Activated T-cell treated with anti-CD3 and anti-CD28 coated beads for 1 hour (primary cell): Measurements from ENCODE around the gene TBL1X.
"Not testable (repeated sequence)": the region's sequence is repeated elsewhere in the genome, so short reads cannot be mapped to it uniquely, and the experiment has no call there.

ENCODE experiments used
- DNase-seq: peaks from one replicate; pipeline ENCODE4 v3.0.0-alpha.2; 2020; ENCODE audit warnings: low read depth

TBL1X gene

GRCh38 chrX:9536156-9536555, 71.3 kb downstream of the TBL1X start:
- DNase-seq: not testable (repeated sequence)

DNA sequence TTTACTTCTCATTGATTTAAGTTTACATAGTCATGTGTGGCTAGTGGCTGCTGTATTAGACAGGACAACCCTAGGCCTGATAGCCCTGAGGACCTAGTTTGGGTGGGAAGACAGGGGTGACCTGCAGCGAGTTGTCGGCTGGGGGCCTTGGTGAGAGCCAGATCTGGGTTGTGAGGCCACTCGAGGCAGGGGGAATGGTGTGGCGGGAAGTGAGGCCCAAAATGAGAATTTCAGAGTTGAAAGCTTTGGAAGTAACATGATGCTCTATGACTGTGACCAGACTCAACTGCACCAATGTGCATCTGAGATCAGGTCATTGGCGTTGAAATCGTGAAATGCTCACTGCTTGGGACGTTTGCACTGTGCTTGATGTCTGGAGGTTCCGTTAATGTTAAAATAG, 72.9 kb downstream of the TBL1X start:
- no peak for DNase-seq

DNA sequence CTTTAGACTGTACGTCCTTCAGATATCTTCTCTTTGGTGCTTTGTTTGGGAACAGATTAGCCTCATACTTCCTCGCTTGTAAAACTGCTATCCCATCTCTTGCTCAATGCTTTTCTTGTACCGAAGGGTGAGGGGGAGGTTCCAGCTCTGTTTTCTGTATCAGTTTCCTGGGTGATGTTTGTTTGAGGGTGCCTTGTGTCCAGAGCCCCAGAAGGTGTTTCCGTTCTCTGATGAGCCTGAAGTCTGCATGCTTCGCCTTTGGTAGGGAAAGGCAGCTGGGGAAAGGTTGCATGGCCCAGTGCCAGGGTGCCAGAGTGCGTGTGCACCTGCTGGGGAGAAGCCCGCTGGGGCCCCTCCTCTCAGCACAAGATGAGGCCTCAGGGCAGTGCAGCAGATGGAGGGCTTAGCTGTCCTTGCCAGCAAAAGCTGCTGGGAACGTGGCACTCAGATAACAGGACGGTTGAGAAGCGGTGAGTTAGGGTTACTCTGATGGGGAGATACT, 73.7 kb downstream of the TBL1X start:
- no peak for DNase-seq

DNA sequence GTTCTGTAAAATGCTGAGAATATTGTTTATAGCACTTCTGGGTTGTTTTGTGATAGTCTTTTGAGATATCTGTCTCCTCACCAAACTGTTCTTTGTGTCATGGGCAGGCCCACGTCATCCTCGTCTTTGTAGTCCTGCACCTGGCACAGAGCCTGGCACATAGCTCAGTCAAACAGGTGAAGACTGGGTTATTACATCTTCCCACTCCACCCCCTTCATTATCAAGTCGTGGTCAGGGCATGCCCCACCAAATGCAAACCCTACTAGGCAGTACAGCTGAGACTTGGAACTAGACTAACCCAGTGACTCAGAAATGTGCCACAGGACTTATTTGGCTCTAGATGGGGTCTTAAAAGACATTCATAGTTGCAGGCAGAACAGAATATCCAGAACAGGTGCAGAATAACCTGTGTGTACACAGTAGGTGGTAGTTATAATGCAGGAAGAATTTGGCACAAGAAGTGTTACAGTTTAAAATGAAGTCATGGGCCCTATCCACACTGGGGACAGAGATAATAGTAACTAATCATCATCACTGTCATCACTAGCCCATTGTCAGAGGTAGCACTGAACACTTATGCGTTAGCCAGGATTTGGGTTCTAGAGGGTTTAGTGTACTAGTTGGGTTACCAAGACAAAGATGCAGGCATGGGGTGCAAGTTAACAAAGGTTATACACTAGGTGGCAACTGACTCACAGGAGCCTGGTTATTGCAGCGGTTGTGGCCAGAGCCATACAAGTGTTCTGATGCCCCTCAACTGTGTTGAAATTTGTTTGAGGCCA, 74.9 kb downstream of the TBL1X start:
- DNase-seq: no peak

DNA sequence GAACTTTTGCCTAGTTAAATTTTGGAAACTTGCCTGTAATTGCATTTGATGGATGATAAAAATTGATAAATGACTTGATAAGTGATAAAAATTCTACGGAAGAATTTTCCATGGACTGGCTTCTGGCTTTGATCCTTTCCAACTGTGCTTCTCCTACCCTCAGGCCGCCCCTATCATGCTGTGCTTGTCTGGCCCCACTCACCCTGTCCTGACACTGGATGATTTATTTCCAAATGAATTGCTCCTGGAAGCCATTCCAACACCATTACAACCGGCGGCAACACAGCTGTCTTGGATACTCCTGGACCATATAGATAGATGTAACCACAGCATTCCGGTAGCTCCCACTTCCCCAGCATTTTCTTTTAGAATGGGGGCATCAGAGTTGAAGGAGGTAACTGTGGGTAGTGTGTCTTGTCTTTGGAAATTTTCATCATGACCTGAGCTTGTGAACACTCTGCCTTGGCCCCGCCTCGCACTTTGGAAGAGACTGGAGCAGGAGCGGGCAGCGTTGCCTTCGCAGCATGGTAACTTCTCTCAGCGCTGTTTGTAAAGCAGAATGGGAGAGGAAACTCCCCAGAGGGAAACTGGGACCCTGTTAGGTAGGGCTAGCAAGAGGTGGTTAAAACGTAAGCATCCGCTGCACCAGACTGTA, 77.4 kb downstream of the TBL1X start:
- DNase-seq: no peak

DNA sequence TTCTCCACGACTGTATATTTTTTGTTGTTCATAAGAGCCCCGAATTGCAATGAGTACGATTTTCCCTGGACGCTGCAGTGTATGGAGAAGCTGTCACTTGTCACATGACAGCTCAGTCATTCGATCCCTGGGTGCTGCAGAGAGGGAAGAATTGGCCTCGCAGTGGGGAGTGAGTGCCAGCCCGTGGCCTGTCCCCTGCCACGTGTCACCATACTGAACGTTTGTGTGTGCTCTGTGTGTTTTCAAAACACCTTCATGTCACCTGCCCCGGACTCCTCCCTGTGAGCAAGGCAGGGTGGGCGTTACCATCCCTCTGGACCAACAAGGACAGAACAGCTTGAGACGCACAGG, 77.9 kb downstream of the TBL1X start:
- DNase-seq: no peak

DNA sequence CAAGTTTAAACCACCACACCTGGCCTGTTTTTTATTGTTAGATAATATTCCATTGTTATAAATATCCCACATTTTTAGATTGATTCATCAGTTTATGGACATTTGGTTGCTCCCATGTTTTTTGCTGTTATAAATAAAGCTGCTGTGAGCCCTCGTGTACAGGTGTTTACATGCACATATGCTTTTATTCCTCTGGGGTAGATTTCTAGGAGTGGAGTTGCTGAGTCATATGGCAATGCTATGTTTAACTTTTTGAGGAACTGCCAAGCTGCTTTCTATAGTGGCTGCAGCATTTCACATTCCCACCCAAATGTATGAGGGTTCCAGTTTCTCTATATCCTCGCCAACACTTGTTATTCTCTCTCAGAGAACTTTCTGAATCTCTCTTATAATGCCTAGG, 90.5 kb downstream of the TBL1X start:
- DNase-seq: no peak

DNA sequence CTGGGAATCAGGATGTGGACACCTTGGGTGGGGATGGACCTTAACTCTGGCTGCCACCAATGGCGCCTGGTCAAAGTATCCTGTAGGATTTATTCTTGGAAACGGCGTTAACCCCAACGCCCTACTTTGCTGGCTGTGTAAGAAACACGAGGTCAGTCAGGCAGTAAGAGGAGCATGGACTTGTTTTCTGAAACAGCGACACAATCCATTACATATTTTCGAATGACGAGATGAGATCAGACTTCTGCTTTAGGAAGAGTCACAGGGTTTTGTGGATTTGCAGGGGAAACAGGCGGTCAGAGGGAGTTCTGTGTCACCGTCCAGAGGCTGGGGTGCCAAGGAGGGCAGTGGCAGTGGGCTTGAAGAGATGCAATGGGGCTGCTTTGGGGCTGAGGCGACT, 92.2 kb downstream of the TBL1X start:
- DNase-seq: no peak

- no peak for DNase-seq
These were observed 92.7 kb downstream of the TBL1X start for GRCh38 chrX:9557521-9557920.

GRCh38 chrX:9558615-9559014, 93.8 kb downstream of the TBL1X start:
- DNase-seq: no peak

DNA sequence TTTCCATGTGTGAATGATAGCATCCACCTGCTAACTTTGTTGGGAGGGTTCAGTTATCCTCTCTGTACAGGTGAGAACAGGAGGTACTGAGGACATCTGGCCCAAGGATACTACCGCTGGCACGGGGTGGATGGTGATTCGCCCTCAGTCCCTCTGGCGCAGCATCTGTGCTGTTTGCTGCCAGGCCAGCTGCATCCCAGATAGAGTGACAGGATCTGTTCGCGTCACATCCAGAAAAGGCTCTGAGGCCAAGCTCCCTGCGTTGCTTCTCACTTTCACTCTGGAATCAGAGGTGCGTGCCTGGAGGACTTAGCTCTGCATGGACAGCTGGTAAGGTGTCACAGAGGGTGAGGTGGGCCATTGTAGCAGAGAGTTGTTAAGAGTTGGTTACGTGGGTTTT, 95.4 kb downstream of the TBL1X start:
- no peak for DNase-seq

- DNase-seq: no peak
These were observed 96.3 kb downstream of the TBL1X start for GRCh38 chrX:9561199-9561598.

DNA sequence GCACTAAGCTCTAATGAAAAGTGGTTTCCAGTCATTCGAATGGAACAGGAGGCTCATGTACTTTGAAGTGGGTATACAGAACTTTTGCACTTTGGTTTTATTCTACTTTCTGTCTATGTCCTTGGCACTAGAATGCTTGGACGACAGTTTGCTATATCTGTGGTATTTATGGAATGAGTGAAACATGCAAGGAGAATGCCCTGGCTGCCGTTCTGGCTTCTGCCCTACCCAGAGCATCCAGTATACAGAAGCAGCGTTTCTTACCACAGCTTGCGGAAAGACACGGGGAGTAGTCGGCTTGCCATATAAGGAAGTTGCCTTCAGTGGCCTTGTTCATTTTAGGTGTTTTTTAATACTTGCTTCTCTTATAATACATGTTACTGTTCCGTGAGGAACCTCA, 98.0 kb downstream of the TBL1X start:
- DNase-seq: no peak

GRCh38 chrX:9566150-9566621, 101.3 kb downstream of the TBL1X start:
- DNase-seq: no peak

GRCh38 chrX:9569876-9570301, 105.0 kb downstream of the TBL1X start:
- no peak for DNase-seq

GRCh38 chrX:9573282-9574106, 108.6 kb downstream of the TBL1X start:
- no peak for DNase-seq

DNA sequence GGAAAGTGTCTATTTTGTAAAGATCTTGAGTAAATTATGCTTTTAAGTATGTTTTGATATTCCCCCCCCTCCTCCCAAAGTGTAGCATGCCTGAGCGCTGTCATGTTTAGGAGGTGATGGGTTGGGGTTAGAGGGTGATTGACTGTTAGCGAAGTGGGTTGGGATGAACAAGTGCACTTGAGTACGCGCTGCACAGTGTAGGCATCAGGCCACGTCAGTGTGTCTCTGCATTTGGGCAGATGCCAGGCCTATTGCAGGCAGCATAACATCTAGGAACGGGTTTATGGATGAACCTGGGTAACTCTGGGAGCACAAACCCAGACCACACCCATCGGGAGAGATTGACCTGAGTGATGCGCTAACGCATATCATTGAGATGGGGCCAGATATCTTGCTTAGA, 111.2 kb downstream of the TBL1X start:
- no peak for DNase-seq

DNA sequence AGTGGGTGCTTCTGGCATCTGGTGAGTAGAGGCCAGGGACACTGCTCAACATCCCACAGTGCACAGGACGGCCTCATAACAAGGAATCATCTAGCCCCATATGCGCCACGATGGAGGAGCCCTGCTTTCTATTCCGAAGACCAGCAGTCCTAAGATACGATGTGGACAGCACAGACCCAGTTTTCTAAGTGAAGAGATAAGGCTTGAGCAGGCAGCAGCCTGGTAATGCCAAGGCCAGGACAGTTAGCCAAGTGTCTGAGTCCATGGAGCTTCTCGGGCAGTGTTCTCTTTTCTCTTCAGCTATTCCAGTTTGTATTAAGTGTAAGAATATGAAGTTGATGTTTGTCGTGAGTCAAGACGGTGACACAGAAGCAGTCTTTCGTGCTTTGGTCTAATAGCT, 112.7 kb downstream of the TBL1X start:
- no peak for DNase-seq

DNA sequence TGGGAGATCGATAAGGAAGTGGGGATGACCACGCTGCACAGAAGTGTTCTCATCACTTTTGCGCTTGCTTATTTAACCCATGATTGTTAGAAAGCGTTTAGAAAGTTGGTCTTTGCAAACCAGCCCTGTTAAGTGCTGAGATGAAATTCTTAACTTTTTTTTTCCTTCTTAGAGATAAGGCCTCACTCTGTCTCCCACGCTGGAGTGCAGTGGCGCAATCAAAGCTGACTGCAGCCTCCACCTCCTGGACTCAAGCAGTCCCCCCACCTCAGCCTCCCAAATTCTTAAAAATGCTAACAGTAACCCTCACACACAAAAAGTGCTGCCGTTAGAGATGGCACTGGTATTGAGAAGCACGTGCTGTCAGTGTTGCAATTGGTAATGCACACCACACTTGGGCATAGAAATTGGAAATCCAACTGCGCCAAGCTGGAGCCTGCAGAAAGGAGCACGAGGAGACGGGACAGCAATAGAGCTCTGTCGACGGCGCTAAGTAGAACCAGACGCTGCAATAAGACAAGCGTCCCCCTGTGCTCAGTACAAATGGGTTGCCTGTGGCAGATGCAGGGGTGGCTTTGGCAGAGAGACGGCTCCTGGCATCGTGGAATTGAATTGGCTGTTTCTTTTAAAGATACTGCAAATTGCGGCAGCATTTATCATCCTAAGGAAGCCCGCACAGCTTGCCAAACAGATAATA, 113.4 kb downstream of the TBL1X start:
- DNase-seq: no peak

- no peak for DNase-seq
These were observed 117.0 kb downstream of the TBL1X start for GRCh38 chrX:9581771-9582385.

- no peak for DNase-seq
These were observed 118.1 kb downstream of the TBL1X start for GRCh38 chrX:9582956-9583355.

GRCh38 chrX:9586992-9587392, 122.1 kb downstream of the TBL1X start:
- no peak for DNase-seq
